Lower lobe of right lung (tissue), 2 donors: ENCODE results near the gene SIGLEC14. TPM values are rescaled to one million over a fixed set of nuclear protein-coding genes. Genes with fewer than 3 reads are reported as not detected.
A peak's percentile ranks its signal among the peaks of the same experiment; 100 is the strongest.

Experiments
- ATAC-seq, 2 donors: fragments of 200-7000 bp; cut with Tn5 transposase; one replicate each; pipeline ENCODE4 v1.9.1; 2020 to 2022; ENCODE audit warnings: mild to moderate bottlenecking in 2 of 2, moderate library complexity in 2 of 2
- DNase-seq: peaks from one replicate; pipeline ENCODE4 v3.0.0-alpha.2; 2020
- H3K27ac ChIP-seq: fragments of 200-600 bp; one replicate; pipeline ENCODE4 v1.8.0; 2022
- H3K27me3 ChIP-seq: fragments of 200-600 bp; one replicate; pipeline ENCODE4 v1.8.0; 2022; ENCODE audit warnings: low read depth
- H3K36me3 ChIP-seq: fragments of 200-600 bp; one replicate; pipeline ENCODE4 v1.8.0; 2022; ENCODE audit warnings: mild to moderate bottlenecking
- H3K4me1 ChIP-seq: fragments of 200-600 bp; one replicate; pipeline ENCODE4 v1.8.0; 2022
- H3K4me3 ChIP-seq: fragments of 200-600 bp; one replicate; pipeline ENCODE4 v1.8.0; 2022; ENCODE audit warnings: mild to moderate bottlenecking
- H3K9me3 ChIP-seq: fragments of 200-600 bp; one replicate; pipeline ENCODE4 v1.8.0; 2022
- CTCF ChIP-seq: fragments of 200-600 bp; IDR thresholded peaks from one replicate; pipeline ENCODE4 v1.8.0; 2022; ENCODE audit warnings: antibody characterized with exemption, mild to moderate bottlenecking
- intact Hi-C: fragments of 100-400 bp; cut with DNase I; formaldehyde crosslinking; loops from one replicate; pipeline ENCODE4 v1.11.0; 2022
- total RNA-seq: library from RNA; stranded (reverse); fragmentation: NEBNext Ultra II Directional; extraction: Animal tissue kit (Norgen Biotek cat#: 25700); gene quantifications from one replicate; pipeline ENCODE4 v1.2.1, GENCODE V29; 2021
- donor health status: DM: no; HTN: yes; CAD: no; lungs with severe emphysema.

SIGLEC14 gene
- total RNA-seq, 1 donor from 2014 or later: 20.3 TPM

DNA sequence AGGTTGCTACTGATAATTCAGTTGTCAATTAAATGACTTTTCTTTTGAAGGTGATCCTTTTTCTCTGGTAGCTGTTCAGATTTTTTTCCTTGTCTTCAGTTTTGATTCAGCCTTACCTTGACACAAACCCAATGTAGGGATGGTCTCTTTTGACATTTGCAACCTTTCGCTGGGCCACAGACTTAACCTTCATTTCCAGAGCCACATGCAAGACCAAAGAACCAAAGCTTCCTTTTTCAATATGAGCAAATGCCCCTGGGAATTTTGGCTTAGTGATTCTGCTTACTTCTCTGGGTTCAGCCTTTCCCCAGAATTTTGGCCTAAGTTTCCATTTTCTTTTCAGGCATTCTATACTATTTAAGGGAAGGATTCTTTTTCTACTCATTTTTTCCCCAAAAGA, 36.0 kb downstream of the SIGLEC14 start:
- intact Hi-C loops: no loop called here
- no peaks in the 10 kb centered on the region for H3K36me3 ChIP-seq
- DNase-seq (no peak), ATAC-seq (no peak)
- no peak overlapping the region for H3K27ac ChIP-seq
- no peaks in the 10 kb centered on the region for H3K9me3 ChIP-seq
- TF ChIP-seq CTCF: no peak
- H3K4me3 ChIP-seq: no peak overlapping the region
- no peaks in the 10 kb centered on the region for H3K4me1 ChIP-seq
- peaks cover 6% of the 10 kb centered on the region for H3K27me3 ChIP-seq

GRCh38 chr19:51607920-51608562, 38.6 kb downstream of the SIGLEC14 start:
- ATAC-seq (peak; percentile 77 to 93), DNase-seq (peak; percentile 90)
- H3K36me3 ChIP-seq: no peaks in the 10 kb centered on the region
- TF ChIP-seq CTCF: peak; percentile 65
- H3K9me3 ChIP-seq: no peaks in the 10 kb centered on the region
- H3K27me3 ChIP-seq: no peaks in the 10 kb centered on the region
- H3K4me3 ChIP-seq: no peak overlapping the region
- H3K4me1 ChIP-seq: no peaks in the 10 kb centered on the region
- intact Hi-C loops: no loop called here
- H3K27ac ChIP-seq: no peak overlapping the region

DNA sequence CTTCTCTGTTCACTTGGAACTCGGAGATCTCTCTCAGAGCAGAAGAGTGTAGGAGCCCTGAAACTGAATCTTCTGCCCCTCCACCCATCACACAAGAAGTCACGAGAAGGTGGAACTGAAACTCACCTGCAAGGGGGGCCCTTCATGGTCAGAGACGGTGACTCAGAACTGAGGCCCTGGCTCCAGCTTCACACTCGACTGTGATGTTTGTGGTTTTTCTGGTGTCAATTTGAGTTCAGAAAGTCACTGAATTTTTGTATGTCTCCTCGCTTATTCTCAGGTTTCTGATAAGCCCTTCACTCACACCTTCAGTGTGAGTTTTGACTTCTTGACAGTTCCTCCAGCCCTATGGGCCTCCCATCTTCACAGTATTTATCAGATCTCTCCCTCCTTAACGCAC, 39.5 kb downstream of the SIGLEC14 start:
- no peaks in the 10 kb centered on the region for H3K9me3 ChIP-seq
- intact Hi-C loops: no loop called here
- TF ChIP-seq CTCF: no peak
- no peaks in the 10 kb centered on the region for H3K4me1 ChIP-seq
- no peak overlapping the region for H3K4me3 ChIP-seq
- H3K27ac ChIP-seq: no peak overlapping the region
- ATAC-seq (no peak), DNase-seq (no peak)
- H3K36me3 ChIP-seq: no peaks in the 10 kb centered on the region
- no peaks in the 10 kb centered on the region for H3K27me3 ChIP-seq

- H3K27ac ChIP-seq: no peak overlapping the region
- no peak for DNase-seq
- H3K4me1 ChIP-seq: no peaks in the 10 kb centered on the region
- peaks cover 7% of the 10 kb centered on the region for H3K27me3 ChIP-seq
- no peak overlapping the region for H3K4me3 ChIP-seq
- H3K36me3 ChIP-seq: no peaks in the 10 kb centered on the region
- intact Hi-C loops: no loop called here
- no peaks in the 10 kb centered on the region for H3K9me3 ChIP-seq
- TF ChIP-seq CTCF: no peak
- ATAC-seq: no peak
These were observed 44.3 kb downstream of the SIGLEC14 start for GRCh38 chr19:51602189-51602854.

DNA sequence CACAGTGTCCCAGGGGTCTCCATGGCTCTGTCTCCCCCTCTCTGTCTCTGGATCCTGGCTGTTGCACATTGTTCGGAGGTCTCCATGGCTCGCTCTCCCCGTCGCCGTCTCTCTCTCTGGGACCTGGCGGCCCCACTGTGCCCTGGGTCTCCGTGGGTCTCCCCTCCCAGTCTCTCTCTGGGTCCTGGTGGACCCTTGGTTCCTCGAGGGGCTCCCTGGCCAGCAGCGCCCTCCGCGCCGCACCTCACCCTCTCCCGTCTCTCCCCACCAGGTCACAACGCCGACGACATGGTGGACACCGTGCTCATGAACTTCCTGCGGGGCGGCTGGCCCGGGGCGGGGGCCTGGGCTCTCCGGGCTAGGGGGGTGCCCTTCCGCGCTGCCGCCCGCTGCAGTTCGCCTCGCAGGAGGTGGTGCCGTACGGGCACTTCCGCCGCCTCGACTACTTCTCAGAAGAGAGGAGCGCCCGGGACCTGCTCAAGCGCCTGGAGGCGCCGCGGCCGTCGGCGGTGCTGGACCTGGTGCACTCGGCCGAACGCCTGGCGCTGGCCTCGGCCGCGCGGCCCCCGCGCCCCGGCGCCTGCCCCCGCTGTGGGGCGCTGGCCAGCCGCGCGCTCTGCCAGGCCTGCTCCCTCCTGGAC, 45.6 kb downstream of the SIGLEC14 start:
- DNase-seq (no peak), ATAC-seq (peak in 1 of 2 donors; percentile 26)
- intact Hi-C loops: no loop called here
- no peaks in the 10 kb centered on the region for H3K36me3 ChIP-seq
- H3K9me3 ChIP-seq: no peaks in the 10 kb centered on the region
- no peak overlapping the region for H3K4me3 ChIP-seq
- H3K27me3 ChIP-seq: peaks cover 7% of the 10 kb centered on the region
- H3K27ac ChIP-seq: no peak overlapping the region
- no peaks in the 10 kb centered on the region for H3K4me1 ChIP-seq
- TF ChIP-seq CTCF: no peak
